HepG2 (cell line): ENCODE data around the gene ABHD2. TPM values are rescaled to one million over a fixed set of nuclear protein-coding genes. Genes with fewer than 3 reads are reported as not detected.

Experiments used
- CCAR2 ChIP-seq: fragments of 200-400 bp; formaldehyde crosslinking; optimal IDR thresholded peaks from 2 replicates; pipeline ENCODE3; 2018; ENCODE audit warnings: low read depth, mild to moderate bottlenecking, low read length, moderate library complexity
- CEBPB ChIP-seq: IDR thresholded peaks from 2 replicates; pipeline ENCODE4 v1.6.1; 2011; ENCODE audit warnings: low read depth, low read length, improper control_type of control experiment, borderline replicate concordance
- ERF ChIP-seq: IDR thresholded peaks from 2 replicates; pipeline ENCODE4 v1.6.1; 2018; ENCODE audit warnings: missing biosample characterization, missing genetic modification reagents
- HMG20A ChIP-seq: IDR thresholded peaks from 2 replicates; pipeline ENCODE4 v1.6.1; 2016; ENCODE audit warnings: borderline replicate concordance
- KLF13 ChIP-seq: sonication (generic); formaldehyde crosslinking; IDR thresholded peaks from 2 replicates; pipeline ENCODE4 v1.4.0; 2020; ENCODE audit warnings: mild to moderate bottlenecking, missing genetic modification reagents
- NR3C1 ChIP-seq: sonication (generic); formaldehyde crosslinking; IDR thresholded peaks from 2 replicates; pipeline ENCODE4 v1.4.0; 2020; ENCODE audit warnings: missing genetic modification reagents
- SRSF4 ChIP-seq: fragments of 200-400 bp; formaldehyde crosslinking; IDR thresholded peaks from one replicate; pipeline ENCODE4 v1.6.1; 2018; ENCODE audit warnings: mild to moderate bottlenecking, low read depth, low read length, moderate library complexity; ENCODE audit not compliant: poor library complexity, severe bottlenecking
- YY1 ChIP-seq: IDR thresholded peaks from 2 replicates; pipeline ENCODE4 v1.6.1; 2011; ENCODE audit warnings: low read length, low read depth, moderate library complexity, mild to moderate bottlenecking; ENCODE audit not compliant: insufficient read depth, insufficient replicate concordance
- ZFY ChIP-seq: sonication (generic); formaldehyde crosslinking; IDR thresholded peaks from 2 replicates; pipeline ENCODE4 v1.4.0; 2020; ENCODE audit warnings: missing genetic modification reagents
- ZNF18 ChIP-seq: sonication (generic); formaldehyde crosslinking; IDR thresholded peaks from 2 replicates; pipeline ENCODE4 v1.8.0; 2022; ENCODE audit warnings: mild to moderate bottlenecking, missing genetic modification reagents; ENCODE audit not compliant: insufficient replicate concordance
- ZNF605 ChIP-seq: sonication (generic); formaldehyde crosslinking; IDR thresholded peaks from 2 replicates; pipeline ENCODE4 v1.8.0; 2022; ENCODE audit warnings: mild to moderate bottlenecking, missing genetic modification reagents
- ZNF709 ChIP-seq: sonication (generic); formaldehyde crosslinking; IDR thresholded peaks from 2 replicates; pipeline ENCODE4 v1.5.0; 2020; ENCODE audit warnings: mild to moderate bottlenecking, missing genetic modification reagents
- ZNF768 ChIP-seq: sonication (generic); formaldehyde crosslinking; IDR thresholded peaks from 2 replicates; pipeline ENCODE4 v1.4.0; 2020; ENCODE audit warnings: missing genetic modification reagents
- ZNF790 ChIP-seq: sonication (generic); formaldehyde crosslinking; IDR thresholded peaks from 2 replicates; pipeline ENCODE4 v1.8.0; 2022; ENCODE audit warnings: missing genetic modification reagents, mild to moderate bottlenecking, borderline replicate concordance
- ZSCAN31 ChIP-seq: sonication (generic); formaldehyde crosslinking; IDR thresholded peaks from 2 replicates; pipeline ENCODE4 v1.5.0; 2020; ENCODE audit warnings: low read depth, mild to moderate bottlenecking, missing genetic modification reagents
- polyA plus RNA-seq, 8 experiments: library from polyadenylated mRNA; depleted of rRNA in 3 of 8; stranded (reverse) in 7 of 8; unstranded in 1 of 8; fragments of >200 nt; fragmentation: Illumina TruSeq in 4 of 8; extraction: Trizol in 4 of 8; gene quantifications; 2 replicates each; pipeline versions ENCODE4 v1.2.1 to v1.2.3, GENCODE V29; 2011 to 2016; ENCODE audit warnings: low read depth in 4 of 8, missing spikeins in 1 of 8, mixed read lengths in 1 of 8; ENCODE audit not compliant: insufficient read depth in 1 of 8
- total RNA-seq, 5 experiments: library from RNA; depleted of rRNA; stranded (reverse); fragments of >200 nt; fragmentation: Illumina TruSeq; extraction: Trizol; gene quantifications; 2 replicates each; pipeline ENCODE4 v1.2.3, GENCODE V29; 2016; ENCODE audit warnings: low read depth in 1 of 5
- TF ChIP-seq, protein P1 (sequence below), 2 experiments: sonication (generic) in 1 of 2; formaldehyde crosslinking in 1 of 2; IDR thresholded peaks; 2 replicates each; pipeline versions ENCODE4 v1.5.1 to v1.6.1; 2011 to 2020; ENCODE audit warnings: borderline replicate concordance in 1 of 2, low read depth in 1 of 2, low read length in 1 of 2, mild to moderate bottlenecking in 1 of 2, missing genetic modification reagents in 1 of 2, moderate library complexity in 1 of 2
- TF ChIP-seq, protein P2 (sequence below): sonication (generic); formaldehyde crosslinking; IDR thresholded peaks from 2 replicates; pipeline ENCODE4 v1.4.0; 2020; ENCODE audit warnings: missing genetic modification reagents
- TF ChIP-seq, protein P3 (sequence below): sonication (generic); formaldehyde crosslinking; IDR thresholded peaks from 2 replicates; pipeline ENCODE4 v1.9.0; 2021; ENCODE audit warnings: mild to moderate bottlenecking, missing genetic modification reagents

ABHD2 gene
- total and polyA plus RNA-seq, 2 of the 13 experiments (the other 11 are each of a cell fraction or from before 2014, with no cell fraction given) = 14.8 to 22.4 TPM

DNA sequence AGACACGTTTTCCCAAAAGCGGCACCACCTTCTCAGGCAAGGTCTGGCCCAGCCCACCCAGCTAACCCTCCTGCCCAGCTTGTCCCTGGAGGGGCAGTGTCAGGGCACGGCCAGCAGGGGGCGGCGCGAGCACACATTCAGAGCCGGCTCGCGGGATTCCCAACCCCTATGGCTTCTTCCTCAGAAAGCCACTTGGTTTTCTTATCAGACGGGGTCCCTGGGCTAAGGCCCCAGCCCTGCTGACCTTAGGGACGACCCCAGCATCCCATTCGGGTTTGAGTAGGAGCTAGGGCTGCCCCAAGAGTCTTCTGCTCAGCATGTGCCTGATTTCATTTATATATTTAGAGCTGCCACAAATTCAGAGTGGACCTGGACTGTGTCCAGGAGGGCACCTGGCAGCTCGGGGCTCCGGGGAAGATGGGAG is 118.7 kb downstream of the ABHD2 start (continued):
- TF ChIP-seq CEBPB (no peak), CCAR2 (no peak), ERF (CRISPR knock-in tag) (peak; percentile 43; the same call in 1 of the 2 replicates), ZSCAN31 (CRISPR knock-in tag) (no peak), ZNF605 (CRISPR knock-in tag) (no peak), ZNF790 (CRISPR knock-in tag) (no peak), YY1 (peak; percentile 42), ZNF709 (CRISPR knock-in tag) (no peak), ZNF768 (CRISPR knock-in tag) (peak; percentile 39; the same call in 1 of the 2 replicates), NR3C1 (no peak), HMG20A (CRISPR knock-in tag) (no peak), ZFY (CRISPR knock-in tag) (no peak), ZNF18 (CRISPR knock-in tag) (no peak), SRSF4 (no peak), KLF13 (CRISPR knock-in tag) (no peak)
- TF ChIP-seq, protein P1, sequence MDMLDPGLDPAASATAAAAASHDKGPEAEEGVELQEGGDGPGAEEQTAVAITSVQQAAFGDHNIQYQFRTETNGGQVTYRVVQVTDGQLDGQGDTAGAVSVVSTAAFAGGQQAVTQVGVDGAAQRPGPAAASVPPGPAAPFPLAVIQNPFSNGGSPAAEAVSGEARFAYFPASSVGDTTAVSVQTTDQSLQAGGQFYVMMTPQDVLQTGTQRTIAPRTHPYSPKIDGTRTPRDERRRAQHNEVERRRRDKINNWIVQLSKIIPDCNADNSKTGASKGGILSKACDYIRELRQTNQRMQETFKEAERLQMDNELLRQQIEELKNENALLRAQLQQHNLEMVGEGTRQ (IDR thresholded peaks at IDR 0.05; ENCODE audit: low read depth, low read length) = no peak
- TF ChIP-seq, protein P1 (CRISPR knock-in tag; IDR thresholded peaks at IDR 0.05; ENCODE audit: borderline replicate concordance) = no peak
- TF ChIP-seq, protein P2, sequence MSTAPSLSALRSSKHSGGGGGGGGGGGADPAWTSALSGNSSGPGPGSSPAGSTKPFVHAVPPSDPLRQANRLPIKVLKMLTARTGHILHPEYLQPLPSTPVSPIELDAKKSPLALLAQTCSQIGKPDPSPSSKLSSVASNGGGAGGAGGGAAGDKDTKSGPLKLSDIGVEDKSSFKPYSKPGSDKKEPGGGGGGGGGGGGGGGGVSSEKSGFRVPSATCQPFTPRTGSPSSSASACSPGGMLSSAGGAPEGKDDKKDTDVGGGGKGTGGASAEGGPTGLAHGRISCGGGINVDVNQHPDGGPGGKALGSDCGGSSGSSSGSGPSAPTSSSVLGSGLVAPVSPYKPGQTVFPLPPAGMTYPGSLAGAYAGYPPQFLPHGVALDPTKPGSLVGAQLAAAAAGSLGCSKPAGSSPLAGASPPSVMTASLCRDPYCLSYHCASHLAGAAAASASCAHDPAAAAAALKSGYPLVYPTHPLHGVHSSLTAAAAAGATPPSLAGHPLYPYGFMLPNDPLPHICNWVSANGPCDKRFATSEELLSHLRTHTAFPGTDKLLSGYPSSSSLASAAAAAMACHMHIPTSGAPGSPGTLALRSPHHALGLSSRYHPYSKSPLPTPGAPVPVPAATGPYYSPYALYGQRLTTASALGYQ (CRISPR knock-in tag) = no peak
- TF ChIP-seq, protein P3, sequence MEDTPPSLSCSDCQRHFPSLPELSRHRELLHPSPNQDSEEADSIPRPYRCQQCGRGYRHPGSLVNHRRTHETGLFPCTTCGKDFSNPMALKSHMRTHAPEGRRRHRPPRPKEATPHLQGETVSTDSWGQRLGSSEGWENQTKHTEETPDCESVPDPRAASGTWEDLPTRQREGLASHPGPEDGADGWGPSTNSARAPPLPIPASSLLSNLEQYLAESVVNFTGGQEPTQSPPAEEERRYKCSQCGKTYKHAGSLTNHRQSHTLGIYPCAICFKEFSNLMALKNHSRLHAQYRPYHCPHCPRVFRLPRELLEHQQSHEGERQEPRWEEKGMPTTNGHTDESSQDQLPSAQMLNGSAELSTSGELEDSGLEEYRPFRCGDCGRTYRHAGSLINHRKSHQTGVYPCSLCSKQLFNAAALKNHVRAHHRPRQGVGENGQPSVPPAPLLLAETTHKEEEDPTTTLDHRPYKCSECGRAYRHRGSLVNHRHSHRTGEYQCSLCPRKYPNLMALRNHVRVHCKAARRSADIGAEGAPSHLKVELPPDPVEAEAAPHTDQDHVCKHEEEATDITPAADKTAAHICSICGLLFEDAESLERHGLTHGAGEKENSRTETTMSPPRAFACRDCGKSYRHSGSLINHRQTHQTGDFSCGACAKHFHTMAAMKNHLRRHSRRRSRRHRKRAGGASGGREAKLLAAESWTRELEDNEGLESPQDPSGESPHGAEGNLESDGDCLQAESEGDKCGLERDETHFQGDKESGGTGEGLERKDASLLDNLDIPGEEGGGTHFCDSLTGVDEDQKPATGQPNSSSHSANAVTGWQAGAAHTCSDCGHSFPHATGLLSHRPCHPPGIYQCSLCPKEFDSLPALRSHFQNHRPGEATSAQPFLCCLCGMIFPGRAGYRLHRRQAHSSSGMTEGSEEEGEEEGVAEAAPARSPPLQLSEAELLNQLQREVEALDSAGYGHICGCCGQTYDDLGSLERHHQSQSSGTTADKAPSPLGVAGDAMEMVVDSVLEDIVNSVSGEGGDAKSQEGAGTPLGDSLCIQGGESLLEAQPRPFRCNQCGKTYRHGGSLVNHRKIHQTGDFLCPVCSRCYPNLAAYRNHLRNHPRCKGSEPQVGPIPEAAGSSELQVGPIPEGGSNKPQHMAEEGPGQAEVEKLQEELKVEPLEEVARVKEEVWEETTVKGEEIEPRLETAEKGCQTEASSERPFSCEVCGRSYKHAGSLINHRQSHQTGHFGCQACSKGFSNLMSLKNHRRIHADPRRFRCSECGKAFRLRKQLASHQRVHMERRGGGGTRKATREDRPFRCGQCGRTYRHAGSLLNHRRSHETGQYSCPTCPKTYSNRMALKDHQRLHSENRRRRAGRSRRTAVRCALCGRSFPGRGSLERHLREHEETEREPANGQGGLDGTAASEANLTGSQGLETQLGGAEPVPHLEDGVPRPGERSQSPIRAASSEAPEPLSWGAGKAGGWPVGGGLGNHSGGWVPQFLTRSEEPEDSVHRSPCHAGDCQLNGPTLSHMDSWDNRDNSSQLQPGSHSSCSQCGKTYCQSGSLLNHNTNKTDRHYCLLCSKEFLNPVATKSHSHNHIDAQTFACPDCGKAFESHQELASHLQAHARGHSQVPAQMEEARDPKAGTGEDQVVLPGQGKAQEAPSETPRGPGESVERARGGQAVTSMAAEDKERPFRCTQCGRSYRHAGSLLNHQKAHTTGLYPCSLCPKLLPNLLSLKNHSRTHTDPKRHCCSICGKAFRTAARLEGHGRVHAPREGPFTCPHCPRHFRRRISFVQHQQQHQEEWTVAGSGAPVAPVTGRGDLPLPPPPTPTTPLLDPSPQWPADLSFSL (CRISPR knock-in tag) = no peak
